Erythroblast (primary cell): ENCODE measurements around the gene PNMT.

ENCODE experiments used
- GATA1 ChIP-seq: IDR thresholded peaks from 2 replicates; pipeline ENCODE4 v1.6.1; 2011; ENCODE audit warnings: low read depth, mild to moderate bottlenecking, control low read depth, low read length, moderate library complexity
- POLR2A ChIP-seq: IDR thresholded peaks from 2 replicates; pipeline ENCODE4 v1.6.1; 2011; ENCODE audit warnings: mild to moderate bottlenecking, low read length

GRCh38 chr17:39641097-39641496 lies 27.2 kb upstream of the PNMT start:
- TF ChIP-seq GATA1 (no peak), POLR2A (no peak)
